GM23338 (cell line): ENCODE data around the gene DBH. TPM values are rescaled to one million over a fixed set of nuclear protein-coding genes. Genes with fewer than 3 reads are reported as not detected.

Source experiments
- ATAC-seq: fragments of 200-7000 bp; cut with Tn5 transposase; 3 replicates; pipeline ENCODE4 v1.9.1; 2020
- DNase-seq: peaks from one replicate; pipeline ENCODE4 v3.0.0-alpha.2; 2015; ENCODE audit warnings: low spot score
- H2AFZ ChIP-seq: fragments of 200-600 bp; sonication (generic); 2 replicates; pipeline ENCODE4 v1.8.0; 2016; ENCODE audit warnings: antibody characterized with exemption, mild to moderate bottlenecking, moderate library complexity
- H3F3A ChIP-seq: fragments of 200-600 bp; sonication (generic); replicated peaks from 2 replicates; pipeline ENCODE4 v1.8.0; 2017; ENCODE audit warnings: antibody characterized with exemption, mixed run types, low read depth
- H3K27ac ChIP-seq: fragments of 200-600 bp; sonication (generic); 2 replicates; pipeline ENCODE4 v1.6.1; 2016; ENCODE audit warnings: low read depth
- H3K27me3 ChIP-seq: fragments of 200-600 bp; sonication (generic); 2 replicates; pipeline ENCODE4 v1.8.0; 2016; ENCODE audit warnings: mild to moderate bottlenecking, mixed run types, moderate library complexity; ENCODE audit not compliant: insufficient read depth
- H3K36me3 ChIP-seq: fragments of 200-600 bp; sonication (generic); 2 replicates; pipeline ENCODE4 v1.8.0; 2016; ENCODE audit warnings: mild to moderate bottlenecking; ENCODE audit not compliant: insufficient read depth
- H3K4me1 ChIP-seq: fragments of 200-600 bp; sonication (generic); 2 replicates; pipeline ENCODE4 v1.8.0; 2016; ENCODE audit warnings: mild to moderate bottlenecking, moderate library complexity; ENCODE audit not compliant: insufficient read depth
- H3K4me2 ChIP-seq: fragments of 200-600 bp; sonication (generic); 2 replicates; pipeline ENCODE4 v1.7.1; 2017; ENCODE audit warnings: mixed run types
- H3K4me3 ChIP-seq: fragments of 200-600 bp; sonication (generic); 2 replicates; pipeline ENCODE4 v1.6.1; 2016; ENCODE audit warnings: mixed run types
- H3K79me2 ChIP-seq: fragments of 200-600 bp; sonication (generic); replicated peaks from 2 replicates; pipeline ENCODE4 v1.8.0; 2017; ENCODE audit warnings: mild to moderate bottlenecking; ENCODE audit not compliant: insufficient read depth
- H3K9me2 ChIP-seq: fragments of 200-600 bp; sonication (generic); 2 replicates; pipeline ENCODE4 v1.8.0; 2017; ENCODE audit not compliant: insufficient read depth
- H4K20me1 ChIP-seq: fragments of 200-600 bp; sonication (generic); replicated peaks from 2 replicates; pipeline ENCODE4 v1.8.0; 2017; ENCODE audit warnings: mild to moderate bottlenecking; ENCODE audit not compliant: insufficient read depth
- H3K27ac Mint-ChIP-seq: 2 replicates; pipeline ENCODE4 v1.8.0; 2020; ENCODE audit warnings: inconsistent platforms, mild to moderate bottlenecking, moderate library complexity, mixed read lengths
- H3K27me3 Mint-ChIP-seq: 3 replicates; pipeline ENCODE4 v1.8.0; 2022; ENCODE audit warnings: low read depth, mild to moderate bottlenecking, moderate library complexity, mixed read lengths, inconsistent platforms; ENCODE audit not compliant: insufficient read depth, poor library complexity
- H3K36me3 Mint-ChIP-seq: 3 replicates; pipeline ENCODE4 v1.8.0; 2021; ENCODE audit warnings: low read depth, mild to moderate bottlenecking, inconsistent platforms, moderate library complexity, mixed read lengths
- H3K4me1 Mint-ChIP-seq: 3 replicates; pipeline ENCODE4 v1.8.0; 2020; ENCODE audit warnings: mild to moderate bottlenecking, inconsistent platforms, mixed read lengths
- H3K4me3 Mint-ChIP-seq: 3 replicates; pipeline ENCODE4 v1.8.0; 2021; ENCODE audit warnings: moderate library complexity, mild to moderate bottlenecking, inconsistent platforms, mixed read lengths
- H3K9me3 Mint-ChIP-seq: 3 replicates; pipeline ENCODE4 v1.8.0; 2020; ENCODE audit warnings: moderate library complexity, mild to moderate bottlenecking, inconsistent platforms, mixed read lengths
- CREB1 ChIP-seq: fragments of 250-450 bp; sonication (Bioruptor Pico); IDR thresholded peaks from 2 replicates; pipeline ENCODE4 v1.5.0; 2020; ENCODE audit warnings: low read depth, mild to moderate bottlenecking, moderate library complexity
- EZH2phosphoT487 ChIP-seq: fragments of 200-600 bp; sonication (generic); IDR thresholded peaks from one replicate; pipeline ENCODE4 v1.8.1; 2018; ENCODE audit warnings: antibody characterized with exemption; ENCODE audit not compliant: unreplicated experiment
- JUNB ChIP-seq: IDR thresholded peaks from one replicate; pipeline ENCODE4 v1.6.1; 2016; ENCODE audit warnings: antibody characterized with exemption; ENCODE audit not compliant: unreplicated experiment
- NANOG ChIP-seq: IDR thresholded peaks from 2 replicates; pipeline ENCODE4 v1.6.1; 2016; ENCODE audit warnings: antibody characterized with exemption, borderline replicate concordance
- POLR2AphosphoS5 ChIP-seq: IDR thresholded peaks from 2 replicates; pipeline ENCODE4 v1.6.1; 2016; ENCODE audit warnings: antibody characterized with exemption, low read depth
- STAT1 ChIP-seq: IDR thresholded peaks from one replicate; pipeline ENCODE4 v1.6.1; 2016; ENCODE audit warnings: antibody characterized with exemption; ENCODE audit not compliant: unreplicated experiment
- ZNF114 ChIP-seq: fragments of 250-450 bp; sonication (Bioruptor Pico); IDR thresholded peaks from 2 replicates; pipeline ENCODE4 v1.5.0; 2020; ENCODE audit warnings: mild to moderate bottlenecking, moderate library complexity
- ZNF331 ChIP-seq: fragments of 250-450 bp; sonication (Bioruptor Pico); IDR thresholded peaks from 2 replicates; pipeline ENCODE4 v1.5.0; 2020; ENCODE audit warnings: low read depth, mild to moderate bottlenecking, moderate library complexity
- polyA plus RNA-seq: library from polyadenylated mRNA; unstranded; fragments of >200 nt; fragmentation: Nextera tagmentation; extraction: Ambion mirVana; gene quantifications from 2 replicates; pipeline ENCODE4 v1.2.1, GENCODE V29; 2016
- total RNA-seq: library from RNA; depleted of rRNA; stranded (reverse); fragments of >200 nt; shearing (Covaris generic); gene quantifications from 2 replicates; pipeline ENCODE4 v1.2.3, GENCODE V29; 2014
- TF ChIP-seq, protein P1 (sequence below): fragments of 250-450 bp; sonication (Bioruptor Pico); IDR thresholded peaks from 2 replicates; pipeline ENCODE4 v1.5.0; 2020; ENCODE audit warnings: mild to moderate bottlenecking, moderate library complexity
- TF ChIP-seq, protein P2 (sequence below): IDR thresholded peaks from one replicate; pipeline ENCODE4 v1.6.1; 2018; ENCODE audit warnings: antibody characterized with exemption; ENCODE audit not compliant: unreplicated experiment
- TF ChIP-seq, protein P3 (sequence below), 2 experiments: fragments of 200-600 bp in 1 of 2; sonication (generic) in 1 of 2; conservative IDR thresholded peaks; 2 replicates each; pipeline versions ENCODE4 v1.5.1 to v1.6.1; 2016 to 2017; ENCODE audit warnings: antibody characterized with exemption in 2 of 2, low read depth in 2 of 2, mild to moderate bottlenecking in 2 of 2, moderate library complexity in 1 of 2

DBH gene
- total and polyA plus RNA-seq, 2 experiments from 2014 or later, result 0.08 to 0.24 TPM

DNA sequence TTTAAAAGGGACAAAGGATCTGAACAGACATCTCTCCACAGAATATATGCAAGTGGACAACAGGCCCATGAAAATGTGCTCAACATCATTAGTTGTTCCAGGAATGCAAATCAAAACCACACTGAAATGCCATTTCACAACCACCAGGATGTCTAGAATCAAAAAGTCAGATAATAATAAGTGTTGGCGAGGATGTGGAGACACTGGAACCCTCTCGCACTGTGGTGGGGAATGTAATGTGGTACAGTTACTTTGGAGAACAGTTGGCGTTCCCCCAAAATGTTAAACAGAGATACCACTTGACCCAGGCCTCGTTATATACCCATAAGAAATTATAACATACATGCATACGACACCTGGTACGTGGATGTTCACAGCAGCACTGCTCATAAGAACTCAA, 63.4 kb downstream of the DBH start:
- Mint-ChIP-seq H3K4me3 (no peak overlapping the region), H3K27me3 (peaks cover 4% of the 10 kb centered on the region), H3K36me3 (no peaks in the 10 kb centered on the region), H3K9me3 (no peaks in the 10 kb centered on the region; the same call in 2 of the 3 replicates), H3K4me1 (peaks cover 6% of the 10 kb centered on the region; the same call in 2 of the 3 replicates), H3K27ac (no peak overlapping the region)
- no peaks in the 10 kb centered on the region for H3K9me2 ChIP-seq
- no peak overlapping the region for H2AFZ ChIP-seq
- H4K20me1 ChIP-seq, result no peaks in the 10 kb centered on the region
- ATAC-seq, result no peak
- H3K27ac ChIP-seq, result no peak overlapping the region
- H3F3A ChIP-seq, result no peaks in the 10 kb centered on the region
- no peaks in the 10 kb centered on the region for H3K36me3 ChIP-seq
- H3K4me3 ChIP-seq, result no peak overlapping the region
- no peak for TF ChIP-seq ZNF331 (CRISPR knock-in tag)
- TF ChIP-seq NANOG, result no peak
- TF ChIP-seq ZNF114 (CRISPR knock-in tag), result no peak
- no peak for TF ChIP-seq JUNB
- TF ChIP-seq POLR2AphosphoS5, result no peak
- H3K4me2 ChIP-seq, result no peak overlapping the region
- no peaks in the 10 kb centered on the region for H3K79me2 ChIP-seq
- DNase-seq, result no peak
- no peaks in the 10 kb centered on the region for H3K4me1 ChIP-seq
- H3K27me3 ChIP-seq, result no peaks in the 10 kb centered on the region

DNA sequence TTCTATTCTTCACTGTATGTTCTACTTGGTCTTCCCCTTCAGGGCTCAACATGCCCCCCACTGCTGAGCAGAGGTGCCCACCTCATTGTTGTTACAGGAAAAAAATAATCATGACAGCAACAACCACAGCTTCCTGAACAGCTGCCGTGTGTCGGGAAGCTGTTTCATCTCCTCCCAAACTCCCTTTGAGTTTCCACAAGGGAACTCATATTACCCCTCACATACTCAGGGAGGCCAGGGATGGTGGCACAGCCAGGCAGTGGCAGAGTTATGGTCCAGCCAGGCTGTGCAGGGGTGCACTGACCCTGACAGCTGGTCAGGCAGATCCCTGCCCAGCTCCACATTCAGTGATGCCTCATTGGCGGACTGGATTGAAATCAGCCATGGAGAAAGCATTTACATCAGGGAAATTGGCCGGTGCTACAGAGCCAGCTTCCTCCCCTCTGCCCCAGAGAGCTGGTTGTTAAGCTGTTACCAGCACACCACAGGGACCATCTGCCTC, 64.7 kb downstream of the DBH start:
- Mint-ChIP-seq H3K36me3 (no peaks in the 10 kb centered on the region), H3K9me3 (no peaks in the 10 kb centered on the region; the same call in 2 of the 3 replicates), H3K4me3 (no peak overlapping the region), H3K4me1 (peaks cover 6% of the 10 kb centered on the region; the same call in 2 of the 3 replicates), H3K27ac (no peak overlapping the region), H3K27me3 (peaks cover 8% of the 10 kb centered on the region)
- Histone ChIP-seq H3K4me2 (no peak overlapping the region), H3K9me2 (no peaks in the 10 kb centered on the region), H3F3A (no peaks in the 10 kb centered on the region), H2AFZ (no peak overlapping the region), H3K4me1 (no peaks in the 10 kb centered on the region), H3K79me2 (no peaks in the 10 kb centered on the region), H3K27me3 (no peaks in the 10 kb centered on the region), H4K20me1 (no peaks in the 10 kb centered on the region), H3K27ac (no peak overlapping the region), H3K4me3 (no peak overlapping the region), H3K36me3 (no peaks in the 10 kb centered on the region)
- no peak for ATAC-seq
- no peak for DNase-seq
- TF ChIP-seq STAT1, result no peak
- TF ChIP-seq, protein P1, sequence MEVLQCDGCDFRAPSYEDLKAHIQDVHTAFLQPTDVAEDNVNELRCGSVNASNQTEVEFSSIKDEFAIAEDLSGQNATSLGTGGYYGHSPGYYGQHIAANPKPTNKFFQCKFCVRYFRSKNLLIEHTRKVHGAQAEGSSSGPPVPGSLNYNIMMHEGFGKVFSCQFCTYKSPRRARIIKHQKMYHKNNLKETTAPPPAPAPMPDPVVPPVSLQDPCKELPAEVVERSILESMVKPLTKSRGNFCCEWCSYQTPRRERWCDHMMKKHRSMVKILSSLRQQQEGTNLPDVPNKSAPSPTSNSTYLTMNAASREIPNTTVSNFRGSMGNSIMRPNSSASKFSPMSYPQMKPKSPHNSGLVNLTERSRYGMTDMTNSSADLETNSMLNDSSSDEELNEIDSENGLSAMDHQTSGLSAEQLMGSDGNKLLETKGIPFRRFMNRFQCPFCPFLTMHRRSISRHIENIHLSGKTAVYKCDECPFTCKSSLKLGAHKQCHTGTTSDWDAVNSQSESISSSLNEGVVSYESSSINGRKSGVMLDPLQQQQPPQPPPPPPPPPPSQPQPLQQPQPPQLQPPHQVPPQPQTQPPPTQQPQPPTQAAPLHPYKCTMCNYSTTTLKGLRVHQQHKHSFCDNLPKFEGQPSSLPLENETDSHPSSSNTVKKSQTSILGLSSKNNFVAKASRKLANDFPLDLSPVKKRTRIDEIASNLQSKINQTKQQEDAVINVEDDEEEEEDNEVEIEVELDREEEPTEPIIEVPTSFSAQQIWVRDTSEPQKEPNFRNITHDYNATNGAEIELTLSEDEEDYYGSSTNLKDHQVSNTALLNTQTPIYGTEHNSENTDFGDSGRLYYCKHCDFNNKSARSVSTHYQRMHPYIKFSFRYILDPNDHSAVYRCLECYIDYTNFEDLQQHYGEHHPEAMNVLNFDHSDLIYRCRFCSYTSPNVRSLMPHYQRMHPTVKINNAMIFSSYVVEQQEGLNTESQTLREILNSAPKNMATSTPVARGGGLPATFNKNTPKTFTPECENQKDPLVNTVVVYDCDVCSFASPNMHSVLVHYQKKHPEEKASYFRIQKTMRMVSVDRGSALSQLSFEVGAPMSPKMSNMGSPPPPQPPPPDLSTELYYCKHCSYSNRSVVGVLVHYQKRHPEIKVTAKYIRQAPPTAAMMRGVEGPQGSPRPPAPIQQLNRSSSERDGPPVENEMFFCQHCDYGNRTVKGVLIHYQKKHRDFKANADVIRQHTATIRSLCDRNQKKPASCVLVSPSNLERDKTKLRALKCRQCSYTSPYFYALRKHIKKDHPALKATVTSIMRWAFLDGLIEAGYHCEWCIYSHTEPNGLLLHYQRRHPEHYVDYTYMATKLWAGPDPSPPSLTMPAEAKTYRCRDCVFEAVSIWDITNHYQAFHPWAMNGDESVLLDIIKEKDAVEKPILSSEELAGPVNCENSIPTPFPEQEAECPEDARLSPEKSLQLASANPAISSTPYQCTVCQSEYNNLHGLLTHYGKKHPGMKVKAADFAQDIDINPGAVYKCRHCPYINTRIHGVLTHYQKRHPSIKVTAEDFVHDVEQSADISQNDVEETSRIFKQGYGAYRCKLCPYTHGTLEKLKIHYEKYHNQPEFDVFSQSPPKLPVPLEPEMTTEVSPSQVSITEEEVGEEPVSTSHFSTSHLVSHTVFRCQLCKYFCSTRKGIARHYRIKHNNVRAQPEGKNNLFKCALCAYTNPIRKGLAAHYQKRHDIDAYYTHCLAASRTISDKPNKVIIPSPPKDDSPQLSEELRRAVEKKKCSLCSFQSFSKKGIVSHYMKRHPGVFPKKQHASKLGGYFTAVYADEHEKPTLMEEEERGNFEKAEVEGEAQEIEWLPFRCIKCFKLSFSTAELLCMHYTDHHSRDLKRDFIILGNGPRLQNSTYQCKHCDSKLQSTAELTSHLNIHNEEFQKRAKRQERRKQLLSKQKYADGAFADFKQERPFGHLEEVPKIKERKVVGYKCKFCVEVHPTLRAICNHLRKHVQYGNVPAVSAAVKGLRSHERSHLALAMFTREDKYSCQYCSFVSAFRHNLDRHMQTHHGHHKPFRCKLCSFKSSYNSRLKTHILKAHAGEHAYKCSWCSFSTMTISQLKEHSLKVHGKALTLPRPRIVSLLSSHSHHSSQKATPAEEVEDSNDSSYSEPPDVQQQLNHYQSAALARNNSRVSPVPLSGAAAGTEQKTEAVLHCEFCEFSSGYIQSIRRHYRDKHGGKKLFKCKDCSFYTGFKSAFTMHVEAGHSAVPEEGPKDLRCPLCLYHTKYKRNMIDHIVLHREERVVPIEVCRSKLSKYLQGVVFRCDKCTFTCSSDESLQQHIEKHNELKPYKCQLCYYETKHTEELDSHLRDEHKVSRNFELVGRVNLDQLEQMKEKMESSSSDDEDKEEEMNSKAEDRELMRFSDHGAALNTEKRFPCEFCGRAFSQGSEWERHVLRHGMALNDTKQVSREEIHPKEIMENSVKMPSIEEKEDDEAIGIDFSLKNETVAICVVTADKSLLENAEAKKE, result no peak
- no peak for TF ChIP-seq ZNF114 (CRISPR knock-in tag)
- no peak for TF ChIP-seq EZH2phosphoT487
- TF ChIP-seq, protein P2, sequence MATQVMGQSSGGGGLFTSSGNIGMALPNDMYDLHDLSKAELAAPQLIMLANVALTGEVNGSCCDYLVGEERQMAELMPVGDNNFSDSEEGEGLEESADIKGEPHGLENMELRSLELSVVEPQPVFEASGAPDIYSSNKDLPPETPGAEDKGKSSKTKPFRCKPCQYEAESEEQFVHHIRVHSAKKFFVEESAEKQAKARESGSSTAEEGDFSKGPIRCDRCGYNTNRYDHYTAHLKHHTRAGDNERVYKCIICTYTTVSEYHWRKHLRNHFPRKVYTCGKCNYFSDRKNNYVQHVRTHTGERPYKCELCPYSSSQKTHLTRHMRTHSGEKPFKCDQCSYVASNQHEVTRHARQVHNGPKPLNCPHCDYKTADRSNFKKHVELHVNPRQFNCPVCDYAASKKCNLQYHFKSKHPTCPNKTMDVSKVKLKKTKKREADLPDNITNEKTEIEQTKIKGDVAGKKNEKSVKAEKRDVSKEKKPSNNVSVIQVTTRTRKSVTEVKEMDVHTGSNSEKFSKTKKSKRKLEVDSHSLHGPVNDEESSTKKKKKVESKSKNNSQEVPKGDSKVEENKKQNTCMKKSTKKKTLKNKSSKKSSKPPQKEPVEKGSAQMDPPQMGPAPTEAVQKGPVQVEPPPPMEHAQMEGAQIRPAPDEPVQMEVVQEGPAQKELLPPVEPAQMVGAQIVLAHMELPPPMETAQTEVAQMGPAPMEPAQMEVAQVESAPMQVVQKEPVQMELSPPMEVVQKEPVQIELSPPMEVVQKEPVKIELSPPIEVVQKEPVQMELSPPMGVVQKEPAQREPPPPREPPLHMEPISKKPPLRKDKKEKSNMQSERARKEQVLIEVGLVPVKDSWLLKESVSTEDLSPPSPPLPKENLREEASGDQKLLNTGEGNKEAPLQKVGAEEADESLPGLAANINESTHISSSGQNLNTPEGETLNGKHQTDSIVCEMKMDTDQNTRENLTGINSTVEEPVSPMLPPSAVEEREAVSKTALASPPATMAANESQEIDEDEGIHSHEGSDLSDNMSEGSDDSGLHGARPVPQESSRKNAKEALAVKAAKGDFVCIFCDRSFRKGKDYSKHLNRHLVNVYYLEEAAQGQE, result no peak
- TF ChIP-seq, protein P3, sequence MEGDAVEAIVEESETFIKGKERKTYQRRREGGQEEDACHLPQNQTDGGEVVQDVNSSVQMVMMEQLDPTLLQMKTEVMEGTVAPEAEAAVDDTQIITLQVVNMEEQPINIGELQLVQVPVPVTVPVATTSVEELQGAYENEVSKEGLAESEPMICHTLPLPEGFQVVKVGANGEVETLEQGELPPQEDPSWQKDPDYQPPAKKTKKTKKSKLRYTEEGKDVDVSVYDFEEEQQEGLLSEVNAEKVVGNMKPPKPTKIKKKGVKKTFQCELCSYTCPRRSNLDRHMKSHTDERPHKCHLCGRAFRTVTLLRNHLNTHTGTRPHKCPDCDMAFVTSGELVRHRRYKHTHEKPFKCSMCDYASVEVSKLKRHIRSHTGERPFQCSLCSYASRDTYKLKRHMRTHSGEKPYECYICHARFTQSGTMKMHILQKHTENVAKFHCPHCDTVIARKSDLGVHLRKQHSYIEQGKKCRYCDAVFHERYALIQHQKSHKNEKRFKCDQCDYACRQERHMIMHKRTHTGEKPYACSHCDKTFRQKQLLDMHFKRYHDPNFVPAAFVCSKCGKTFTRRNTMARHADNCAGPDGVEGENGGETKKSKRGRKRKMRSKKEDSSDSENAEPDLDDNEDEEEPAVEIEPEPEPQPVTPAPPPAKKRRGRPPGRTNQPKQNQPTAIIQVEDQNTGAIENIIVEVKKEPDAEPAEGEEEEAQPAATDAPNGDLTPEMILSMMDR (conservative IDR thresholded peaks at IDR 0.05; ENCODE audit: low read depth in 2 of 2), result no peak
- no peak for TF ChIP-seq JUNB
- no peak for TF ChIP-seq ZNF331 (CRISPR knock-in tag)
- no peak for TF ChIP-seq CREB1 (CRISPR knock-in tag)
